ENCODE results near the gene DNAH17. TPM values are rescaled to one million over a fixed set of nuclear protein-coding genes. Genes with fewer than 3 reads are reported as not detected.

Gene DNAH17
- polyA plus RNA-seq, 3 donors = 0.01 to 0.51 (median 0.11) TPM

DNA sequence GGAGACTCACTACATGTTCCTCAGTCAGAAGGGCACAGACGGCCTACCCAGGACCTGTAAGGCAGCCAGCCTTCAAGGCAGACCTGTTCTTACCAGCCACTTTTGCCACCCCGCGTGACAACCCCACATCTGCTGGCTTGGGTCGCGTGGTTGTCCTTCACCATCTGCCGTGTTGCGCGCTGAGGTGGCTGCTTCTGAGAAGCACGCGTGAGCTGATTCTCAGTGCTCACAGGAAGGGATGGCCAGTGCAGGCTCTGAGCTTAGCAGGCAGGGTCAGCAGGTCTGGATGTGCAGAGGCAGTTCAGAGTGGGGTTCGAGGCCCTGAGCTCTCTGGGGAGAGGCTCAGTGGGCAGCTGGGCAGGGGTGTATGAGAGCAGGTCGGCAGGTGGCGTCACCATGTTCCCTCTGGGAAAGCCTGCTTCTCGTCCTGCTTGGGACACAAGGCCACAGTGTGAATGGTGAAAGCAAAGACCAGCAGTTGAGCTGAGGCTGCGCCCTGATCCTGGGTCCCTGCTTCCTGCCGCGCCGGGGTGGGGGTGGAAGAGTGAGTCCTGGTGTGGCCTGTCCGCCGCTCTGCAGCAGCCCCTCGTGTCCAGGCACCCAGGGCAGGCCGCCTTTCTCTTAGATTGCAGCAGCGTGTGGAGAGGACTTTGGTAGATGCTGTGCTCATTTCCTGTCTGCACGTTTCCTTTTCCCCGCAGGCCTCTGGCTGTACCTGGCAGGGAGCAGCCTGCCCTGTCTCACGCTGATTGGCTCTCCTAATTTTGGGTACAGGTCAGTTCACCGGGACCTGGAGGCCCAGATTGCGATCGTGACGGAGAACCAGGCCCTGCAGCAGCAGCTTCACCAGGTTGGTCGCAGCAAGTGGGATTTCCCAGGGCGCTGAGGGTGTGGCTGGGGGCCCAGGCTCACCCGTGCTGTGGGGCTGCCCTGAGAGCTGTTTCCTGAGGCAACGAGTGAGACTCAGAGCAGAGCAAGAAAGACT, 162.7 kb downstream of the DNAH17 start:
- H3K27ac ChIP-seq (ENCODE audit: low read depth in 1 of 2, low read length in 2 of 2) = peak overlapping the region in 1 of 2 donors; percentile 94
- H3K9me3 ChIP-seq (replicated peaks in 1 of 2; ENCODE audit: control insufficient read depth in 1 of 2, insufficient read depth in 1 of 2, low read length in 2 of 2) = no peaks in the 10 kb centered on the region
- Mint-ChIP-seq H3K4me3 (peak overlapping the region; percentile 20 to 57), H3K9me3 (peaks cover 0 to 4% (median 0%) of the 10 kb centered on the region in 7 donors), H3K27ac (peak overlapping the region; percentile 99 to 100 (median 99)), H3K27me3 (ENCODE audit: low read depth in 3 of 3) (no peaks in the 10 kb centered on the region), H3K4me1 (peaks cover 73% of the 10 kb centered on the region), H3K36me3 (peaks cover 72 to 89% of the 10 kb centered on the region in 2 donors)
- TF ChIP-seq, protein P1, sequence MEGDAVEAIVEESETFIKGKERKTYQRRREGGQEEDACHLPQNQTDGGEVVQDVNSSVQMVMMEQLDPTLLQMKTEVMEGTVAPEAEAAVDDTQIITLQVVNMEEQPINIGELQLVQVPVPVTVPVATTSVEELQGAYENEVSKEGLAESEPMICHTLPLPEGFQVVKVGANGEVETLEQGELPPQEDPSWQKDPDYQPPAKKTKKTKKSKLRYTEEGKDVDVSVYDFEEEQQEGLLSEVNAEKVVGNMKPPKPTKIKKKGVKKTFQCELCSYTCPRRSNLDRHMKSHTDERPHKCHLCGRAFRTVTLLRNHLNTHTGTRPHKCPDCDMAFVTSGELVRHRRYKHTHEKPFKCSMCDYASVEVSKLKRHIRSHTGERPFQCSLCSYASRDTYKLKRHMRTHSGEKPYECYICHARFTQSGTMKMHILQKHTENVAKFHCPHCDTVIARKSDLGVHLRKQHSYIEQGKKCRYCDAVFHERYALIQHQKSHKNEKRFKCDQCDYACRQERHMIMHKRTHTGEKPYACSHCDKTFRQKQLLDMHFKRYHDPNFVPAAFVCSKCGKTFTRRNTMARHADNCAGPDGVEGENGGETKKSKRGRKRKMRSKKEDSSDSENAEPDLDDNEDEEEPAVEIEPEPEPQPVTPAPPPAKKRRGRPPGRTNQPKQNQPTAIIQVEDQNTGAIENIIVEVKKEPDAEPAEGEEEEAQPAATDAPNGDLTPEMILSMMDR (IDR thresholded peaks at IDR 0.05) = no peak
- H3K27me3 ChIP-seq (ENCODE audit: control insufficient read depth in 2 of 2, insufficient read depth in 2 of 2, low read length in 2 of 2) = no peaks in the 10 kb centered on the region
- peak overlapping the region in 1 of 3 experiments; percentile 34 for H3K4me3 ChIP-seq (replicated peaks in 1 of 3; ENCODE audit: low read depth in 2 of 3, low read length in 3 of 3)
- H2AFZ ChIP-seq (ENCODE audit: insufficient read depth, low read depth, low read length, poor library complexity, severe bottlenecking) = no peak overlapping the region
- H3K9ac ChIP-seq (ENCODE audit: insufficient read depth, low read length, poor library complexity, severe bottlenecking) = no peak overlapping the region
- H4K20me1 ChIP-seq (ENCODE audit: insufficient read depth, low read length) = no peaks in the 10 kb centered on the region
- intact Hi-C loops (cut with micrococcal nuclease) = loop anchor here in 1 of 2 donors (5.0 kb wide), 1 partner anchor 127 kb away; no protein-coding TSS in a partner anchor
- H3K4me2 ChIP-seq (replicated peaks; ENCODE audit: extremely low read depth, low read length, poor library complexity, severe bottlenecking) = peak overlapping the region; percentile 0
- no peak for DNase-seq
- peaks cover 18 to 31% of the 10 kb centered on the region in 2 donors for H3K36me3 ChIP-seq (replicated peaks in 1 of 2; ENCODE audit: control insufficient read depth in 1 of 2, insufficient read depth in 2 of 2, low read length in 2 of 2)
- 52% methylated on average over 31 of the region's 34 CpGs for WGBS (ENCODE audit: insufficient coverage)
- H3K4me1 ChIP-seq (ENCODE audit: control insufficient read depth in 1 of 2, insufficient read depth in 2 of 2, low read length in 2 of 2) = peaks cover 65 to 68% of the 10 kb centered on the region in 2 donors
- peaks cover 78% of the 10 kb centered on the region for H3K79me2 ChIP-seq (ENCODE audit: insufficient read depth, low read length)

DNA sequence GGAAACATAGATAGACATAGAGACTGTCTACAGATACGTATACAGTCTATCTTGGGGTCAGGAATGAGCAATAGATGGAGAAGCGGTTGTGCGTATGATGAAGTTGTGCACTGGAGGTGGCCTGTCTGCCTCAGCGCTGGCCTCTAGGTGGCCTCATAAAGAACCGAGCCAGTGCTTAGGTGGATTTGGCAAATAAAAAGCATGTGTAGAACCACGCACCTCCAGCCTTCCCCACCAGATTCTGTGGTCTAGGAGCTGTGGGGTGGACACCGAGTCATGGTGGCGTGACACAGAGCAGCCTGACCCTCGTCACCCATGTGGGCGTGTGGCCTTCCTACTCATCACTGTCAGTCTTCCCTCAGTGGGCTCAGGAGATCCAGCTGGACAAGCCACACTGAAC, 164.8 kb downstream of the DNAH17 start:
- peak; percentile 74 to 90 (median 84) for DNase-seq
- H3K36me3 ChIP-seq (replicated peaks in 1 of 2; ENCODE audit: control insufficient read depth in 1 of 2, insufficient read depth in 2 of 2, low read length in 2 of 2) = peaks cover 32 to 46% of the 10 kb centered on the region in 2 donors
- intact Hi-C loops (cut with micrococcal nuclease) = no loop called here
- TF ChIP-seq, protein P1 (IDR thresholded peaks at IDR 0.05) = peak; percentile 74
- Mint-ChIP-seq H3K36me3 (peaks cover 77 to 95% of the 10 kb centered on the region in 2 donors), H3K4me1 (peaks cover 77% of the 10 kb centered on the region), H3K27me3 (ENCODE audit: low read depth in 3 of 3) (no peaks in the 10 kb centered on the region), H3K4me3 (peak overlapping the region; percentile 56 to 62), H3K9me3 (peaks cover 0 to 2% (median 0%) of the 10 kb centered on the region in 7 donors), H3K27ac (peak overlapping the region; percentile 99 to 100 (median 99))
- no CpG with 5 or more reads among the region's 10 CpGs for WGBS (ENCODE audit: insufficient coverage)
- H3K4me3 ChIP-seq (replicated peaks in 1 of 3; ENCODE audit: low read depth in 2 of 3, low read length in 3 of 3) = peak overlapping the region in 1 of 3 experiments; percentile 33
- H3K27ac ChIP-seq (ENCODE audit: low read depth in 1 of 2, low read length in 2 of 2) = peak overlapping the region; percentile 94 to 95
- H2AFZ ChIP-seq (ENCODE audit: insufficient read depth, low read depth, low read length, poor library complexity, severe bottlenecking) = no peak overlapping the region
- peaks cover 60 to 65% of the 10 kb centered on the region in 2 donors for H3K4me1 ChIP-seq (ENCODE audit: control insufficient read depth in 1 of 2, insufficient read depth in 2 of 2, low read length in 2 of 2)
- H3K4me2 ChIP-seq (replicated peaks; ENCODE audit: extremely low read depth, low read length, poor library complexity, severe bottlenecking) = peak overlapping the region; percentile 22
- no peaks in the 10 kb centered on the region for H3K27me3 ChIP-seq (ENCODE audit: control insufficient read depth in 2 of 2, insufficient read depth in 2 of 2, low read length in 2 of 2)
- peaks cover 15% of the 10 kb centered on the region for H4K20me1 ChIP-seq (ENCODE audit: insufficient read depth, low read length)
- peaks cover 80% of the 10 kb centered on the region for H3K79me2 ChIP-seq (ENCODE audit: insufficient read depth, low read length)
- no peaks in the 10 kb centered on the region for H3K9me3 ChIP-seq (replicated peaks in 1 of 2; ENCODE audit: control insufficient read depth in 1 of 2, insufficient read depth in 1 of 2, low read length in 2 of 2)
- H3K9ac ChIP-seq (ENCODE audit: insufficient read depth, low read length, poor library complexity, severe bottlenecking) = peak overlapping the region; percentile 64

Measured in CD14-positive monocyte (primary cell).